SK-N-SH (cell line): ENCODE data around the gene CAPS. TPM values are rescaled to one million over a fixed set of nuclear protein-coding genes. Genes with fewer than 3 reads are reported as not detected.

ENCODE experiments used
- CTCF ChIA-PET: fragments of 300-600, 350-600 bp; formaldehyde crosslinking; extraction: SDS; loops from one replicate; lab custom pipeline; 2021; lab: Yijun Ruan, JAX
- POLR2A ChIA-PET: fragments of 350-600 bp; sonication (Branson Sonifier 250); formaldehyde crosslinking; extraction: SDS; loops from one replicate; lab custom pipeline; 2020; ENCODE audit warnings: antibody characterized with exemption, inconsistent platforms; lab: Yijun Ruan, JAX
- DNase-seq: peaks from one replicate; pipeline ENCODE4 v3.0.0; 2012
- H2AFZ ChIP-seq: fragments of 200-600 bp; sonication (generic); 2 replicates; pipeline ENCODE4 v1.8.1; 2016; ENCODE audit warnings: antibody characterized with exemption, mild to moderate bottlenecking, low read depth
- H3F3A ChIP-seq: fragments of 200-600 bp; sonication (generic); replicated peaks from 2 replicates; pipeline ENCODE3; 2016; ENCODE audit warnings: antibody characterized with exemption, mild to moderate bottlenecking; ENCODE audit not compliant: insufficient read depth
- H3K27ac ChIP-seq, 2 experiments: fragments of 200-500 bp in 1 of 2; fragments of 200-600 bp in 1 of 2; sonication (Bioruptor generic) in 1 of 2; sonication (generic), shearing (Covaris generic) in 1 of 2; 2 replicates each; pipeline versions ENCODE4 v1.5.1 to v1.6.1; 2014 to 2016; ENCODE audit warnings: low read depth in 2 of 2, inconsistent platforms in 1 of 2, low read length in 1 of 2, mild to moderate bottlenecking in 1 of 2, mixed read lengths in 1 of 2
- H3K27me3 ChIP-seq: fragments of 200-600 bp; sonication (generic), shearing (Covaris generic); 2 replicates; pipeline ENCODE4 v1.6.1; 2016; ENCODE audit warnings: mixed run types; ENCODE audit not compliant: insufficient read depth
- H3K36me3 ChIP-seq, 2 experiments: fragments of 200-500 bp in 1 of 2; fragments of 200-600 bp in 1 of 2; sonication (Bioruptor generic) in 1 of 2; sonication (generic) in 1 of 2; replicated peaks in 1 of 2; 2 replicates each; pipeline versions ENCODE3 to v1.5.1; 2014 to 2016; ENCODE audit warnings: low read length in 1 of 2, mild to moderate bottlenecking in 1 of 2; ENCODE audit not compliant: insufficient read depth in 2 of 2, control insufficient read depth in 1 of 2
- H3K4me1 ChIP-seq, 2 experiments: fragments of 200-500 bp in 1 of 2; fragments of 200-600 bp in 1 of 2; sonication (Bioruptor generic) in 1 of 2; sonication (generic), shearing (Covaris generic) in 1 of 2; 2 replicates each; pipeline versions ENCODE4 v1.5.1 to v1.6.1; 2014 to 2016; ENCODE audit warnings: low read depth in 1 of 2, low read length in 1 of 2, mixed run types in 1 of 2; ENCODE audit not compliant: insufficient read depth in 2 of 2, control insufficient read depth in 1 of 2
- H3K4me2 ChIP-seq: fragments of 200-600 bp; sonication (generic), shearing (Covaris generic); 2 replicates; pipeline ENCODE4 v1.6.1; 2017; ENCODE audit warnings: mixed run types
- H3K4me3 ChIP-seq, 2 experiments: fragments of 200-500 bp in 1 of 2; fragments of 200-600 bp in 1 of 2; sonication (Bioruptor generic) in 1 of 2; sonication (generic), shearing (Covaris generic) in 1 of 2; 2 replicates each; pipeline versions ENCODE4 v1.5.1 to v1.8.1; 2014 to 2016; ENCODE audit warnings: low read depth in 2 of 2, inconsistent platforms in 1 of 2, low read length in 1 of 2, mild to moderate bottlenecking in 1 of 2, mixed read lengths in 1 of 2, moderate library complexity in 1 of 2
- H3K79me2 ChIP-seq: fragments of 200-600 bp; sonication (generic); 2 replicates; pipeline ENCODE4 v1.8.1; 2017; ENCODE audit warnings: mild to moderate bottlenecking; ENCODE audit not compliant: insufficient read depth
- H3K9ac ChIP-seq: fragments of 200-600 bp; sonication (generic); 2 replicates; pipeline ENCODE4 v1.6.1; 2017; ENCODE audit warnings: mixed run types
- H3K9me2 ChIP-seq: fragments of 200-600 bp; sonication (generic); 2 replicates; pipeline ENCODE4 v1.6.1; 2017; ENCODE audit warnings: mixed run types
- H3K9me3 ChIP-seq: fragments of 200-600 bp; sonication (generic); 2 replicates; pipeline ENCODE4 v1.6.1; 2017; ENCODE audit warnings: mixed run types, mild to moderate bottlenecking, moderate library complexity
- H4K20me1 ChIP-seq: fragments of 200-600 bp; sonication (generic); 2 replicates; pipeline ENCODE4 v1.6.1; 2017; ENCODE audit warnings: mild to moderate bottlenecking, mixed run types; ENCODE audit not compliant: insufficient read depth
- ELF1 ChIP-seq: IDR thresholded peaks from 2 replicates; pipeline ENCODE4 v1.4.0; 2012
- EP300 ChIP-seq, 2 experiments: IDR thresholded peaks; 2 replicates each; pipeline versions ENCODE4 v1.4.0 to v1.6.1; 2012; ENCODE audit warnings: borderline replicate concordance in 1 of 2, low read depth in 1 of 2, low read length in 1 of 2
- EZH2phosphoT487 ChIP-seq: fragments of 200-600 bp; sonication (generic); IDR thresholded peaks from 2 replicates; pipeline ENCODE4 v1.6.1; 2017; ENCODE audit warnings: low read depth, mixed run types, mild to moderate bottlenecking, antibody characterized with exemption, moderate library complexity, borderline replicate concordance
- FOSL2 ChIP-seq: IDR thresholded peaks from 2 replicates; pipeline ENCODE4 v1.4.0; 2012; ENCODE audit warnings: low read depth, mild to moderate bottlenecking, moderate library complexity, borderline replicate concordance
- FOXJ3 ChIP-seq: sonication (generic); formaldehyde crosslinking; IDR thresholded peaks from 2 replicates; pipeline ENCODE4 v1.5.1; 2020; ENCODE audit warnings: mild to moderate bottlenecking, missing genetic modification reagents
- FOXM1 ChIP-seq: IDR thresholded peaks from 2 replicates; pipeline ENCODE4 v1.4.0; 2012; ENCODE audit warnings: low read depth, mild to moderate bottlenecking
- GABPA ChIP-seq: IDR thresholded peaks from 2 replicates; pipeline ENCODE4 v1.4.0; 2012; ENCODE audit warnings: low read depth, mild to moderate bottlenecking
- GATA2 ChIP-seq: sonication (generic); formaldehyde crosslinking; IDR thresholded peaks from 2 replicates; pipeline ENCODE4 v1.5.0; 2020; ENCODE audit warnings: mild to moderate bottlenecking, missing genetic modification reagents
- JUND ChIP-seq: IDR thresholded peaks from 2 replicates; pipeline ENCODE4 v1.4.0; 2012
- MEF2A ChIP-seq: IDR thresholded peaks from 2 replicates; pipeline ENCODE4 v1.4.0; 2012; ENCODE audit warnings: low read depth, borderline replicate concordance
- MXI1 ChIP-seq: IDR thresholded peaks from 2 replicates; pipeline ENCODE4 v1.6.1; 2012; ENCODE audit warnings: mild to moderate bottlenecking, low read depth, low read length, improper control_type of control experiment
- NFIC ChIP-seq: IDR thresholded peaks from 2 replicates; pipeline ENCODE4 v1.4.0; 2012; ENCODE audit warnings: borderline replicate concordance
- NRF1 ChIP-seq: IDR thresholded peaks from 2 replicates; pipeline ENCODE4 v1.6.1; 2012; ENCODE audit warnings: low read depth, mild to moderate bottlenecking, low read length
- POLR2AphosphoS5 ChIP-seq: IDR thresholded peaks from 2 replicates; pipeline ENCODE4 v1.6.1; 2012; ENCODE audit warnings: low read depth, low read length
- RAD21 ChIP-seq: IDR thresholded peaks from 2 replicates; pipeline ENCODE4 v1.6.1; 2012; ENCODE audit warnings: mild to moderate bottlenecking, low read length
- RCOR1 ChIP-seq: fragments of 150-350 bp; IDR thresholded peaks from 2 replicates; pipeline ENCODE4 v1.6.1; 2017; ENCODE audit warnings: antibody characterized with exemption, low read length
- REST ChIP-seq: IDR thresholded peaks from 2 replicates; pipeline ENCODE4 v1.6.1; 2012; ENCODE audit warnings: mild to moderate bottlenecking, low read depth, low read length, moderate library complexity
- RFX5 ChIP-seq: IDR thresholded peaks from 2 replicates; pipeline ENCODE4 v1.6.1; 2012; ENCODE audit warnings: mild to moderate bottlenecking, improper control_type of control experiment, low read length
- SIN3A ChIP-seq: IDR thresholded peaks from 2 replicates; pipeline ENCODE4 v1.6.1; 2012; ENCODE audit warnings: low read depth, mild to moderate bottlenecking, low read length, moderate library complexity, borderline replicate concordance
- SMC3 ChIP-seq: IDR thresholded peaks from 2 replicates; pipeline ENCODE4 v1.6.1; 2012; ENCODE audit warnings: low read depth, low read length, improper control_type of control experiment
- TAF1 ChIP-seq: IDR thresholded peaks from 2 replicates; pipeline ENCODE4 v1.6.1; 2012; ENCODE audit warnings: low read depth, mild to moderate bottlenecking, low read length, moderate library complexity, borderline replicate concordance
- TEAD4 ChIP-seq: IDR thresholded peaks from 2 replicates; pipeline ENCODE4 v1.4.0; 2012; ENCODE audit warnings: mild to moderate bottlenecking, borderline replicate concordance; ENCODE audit not compliant: insufficient read depth
- USF1 ChIP-seq: IDR thresholded peaks from 2 replicates; pipeline ENCODE4 v1.4.0; 2012; ENCODE audit warnings: low read depth, borderline replicate concordance
- YY1 ChIP-seq: IDR thresholded peaks from 2 replicates; pipeline ENCODE4 v1.4.0; 2012; ENCODE audit warnings: low read depth, mild to moderate bottlenecking
- WGBS: methylation state at CpG from one replicate; pipeline ENCODE4 v1.1.6; 2017; ENCODE audit warnings: low lambda C conversion rate; 5-methylcytosine and 5-hydroxymethylcytosine counted together
- polyA plus RNA-seq, 3 experiments: library from polyadenylated mRNA; depleted of rRNA; stranded (reverse); fragments of >200 nt; gene quantifications; 2 replicates each; pipeline ENCODE4 v1.2.3, GENCODE V29; 2012
- TF ChIP-seq, protein P1 (sequence below): IDR thresholded peaks from 2 replicates; pipeline ENCODE4; 2012
- TF ChIP-seq, protein P2 (sequence below): fragments of 150-350 bp; IDR thresholded peaks from 2 replicates; pipeline ENCODE4 v1.6.1; 2017; ENCODE audit warnings: antibody characterized with exemption, low read length, low read depth, borderline replicate concordance

The CAPS gene
- polyA plus RNA-seq, 1 of the 3 experiments (the other 2 are of a cell fraction) = 13.4 TPM

DNA sequence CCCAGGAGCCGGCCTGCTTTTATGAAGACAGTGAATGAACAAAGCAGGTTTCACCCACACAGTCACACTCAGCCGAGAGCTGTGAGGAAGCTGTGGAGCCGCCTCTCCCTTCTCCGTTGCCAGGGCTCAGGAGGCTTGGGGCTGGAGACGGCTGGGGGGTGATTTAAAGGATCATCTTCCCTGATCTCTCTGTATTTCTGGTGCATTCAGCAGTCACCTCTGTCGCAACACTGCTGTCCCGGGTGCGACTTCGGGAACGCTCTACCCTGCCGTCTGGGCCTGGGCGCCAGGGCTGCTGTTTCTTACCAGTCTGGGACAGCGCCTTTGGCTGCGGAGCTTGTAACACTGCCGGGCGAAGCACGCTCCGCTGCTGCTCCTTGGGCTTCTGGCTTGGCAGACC, 18.1 kb downstream of the CAPS start:
- POLR2A ChIA-PET = no interaction called here
- WGBS = 97% methylated on average over 12 of the region's 18 CpGs

DNA sequence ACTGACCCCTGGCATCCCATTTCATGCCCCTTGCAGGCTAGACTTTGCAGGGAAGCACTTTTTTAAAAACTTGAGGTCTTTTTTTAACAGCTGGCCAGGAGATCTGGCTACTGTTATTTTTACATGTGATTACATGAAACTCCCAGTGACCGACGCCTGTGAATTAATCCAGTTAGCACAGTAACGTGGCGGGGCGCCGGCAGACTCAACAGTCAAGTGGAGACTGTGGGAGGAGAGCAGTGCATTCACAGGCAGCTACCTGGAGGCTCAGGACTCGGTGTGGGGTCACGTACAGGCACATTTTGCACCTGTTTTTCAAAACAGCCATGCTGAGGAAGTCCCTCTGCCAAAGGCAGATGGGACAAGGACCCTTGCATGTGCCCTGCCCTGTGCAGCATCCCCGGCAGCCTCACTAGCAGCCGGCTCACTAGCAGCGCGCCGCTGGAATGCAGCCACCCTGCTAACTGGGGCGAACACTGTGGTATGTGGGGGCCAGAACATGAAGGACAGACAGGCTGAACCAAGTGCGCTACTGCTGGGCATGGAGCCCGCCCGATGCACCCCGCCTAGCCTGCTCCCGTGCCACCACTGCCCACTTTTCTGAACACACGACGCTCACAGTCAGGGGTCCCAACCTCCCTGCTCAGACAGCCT, 18.7 kb downstream of the CAPS start:
- H3K9ac ChIP-seq = no peak overlapping the region
- H3K4me1 ChIP-seq = peaks cover 13 to 78% of the 10 kb centered on the region in 2 experiments
- no peak for DNase-seq
- no peak overlapping the region for H3K4me2 ChIP-seq
- POLR2A ChIA-PET = no interaction called here
- no peaks in the 10 kb centered on the region for H3K9me2 ChIP-seq
- H3K4me3 ChIP-seq = no peak overlapping the region
- H3K27ac ChIP-seq = peak overlapping the region in 1 of 2 experiments; percentile 94; a peak in 1 of 4 replicates
- peaks cover 17% of the 10 kb centered on the region; the same call in 1 of the 2 replicates for H3K79me2 ChIP-seq
- H3K36me3 ChIP-seq = peaks cover 15 to 51% of the 10 kb centered on the region in 2 experiments
- H2AFZ ChIP-seq = no peak overlapping the region
- CTCF ChIA-PET = interaction anchor here (0.7 to 3.2 kb wide), 4 partner anchors 8 to 129 kb away, joined by 3 to 10 read pairs (median 3); no protein-coding TSS in a partner anchor
- no peaks in the 10 kb centered on the region for H3F3A ChIP-seq
- 97% methylated on average over 20 of the region's 21 CpGs for WGBS
- H3K27me3 ChIP-seq = no peaks in the 10 kb centered on the region
- H4K20me1 ChIP-seq = peaks cover 23% of the 10 kb centered on the region; the same call in 1 of the 2 replicates
- H3K9me3 ChIP-seq = no peaks in the 10 kb centered on the region
- TF ChIP-seq YY1 (no peak), TEAD4 (no peak), JUND (no peak), SIN3A (no peak), ELF1 (no peak), GABPA (no peak), POLR2AphosphoS5 (no peak), NRF1 (no peak), FOSL2 (no peak), REST (no peak)
- TF ChIP-seq, protein P1, sequence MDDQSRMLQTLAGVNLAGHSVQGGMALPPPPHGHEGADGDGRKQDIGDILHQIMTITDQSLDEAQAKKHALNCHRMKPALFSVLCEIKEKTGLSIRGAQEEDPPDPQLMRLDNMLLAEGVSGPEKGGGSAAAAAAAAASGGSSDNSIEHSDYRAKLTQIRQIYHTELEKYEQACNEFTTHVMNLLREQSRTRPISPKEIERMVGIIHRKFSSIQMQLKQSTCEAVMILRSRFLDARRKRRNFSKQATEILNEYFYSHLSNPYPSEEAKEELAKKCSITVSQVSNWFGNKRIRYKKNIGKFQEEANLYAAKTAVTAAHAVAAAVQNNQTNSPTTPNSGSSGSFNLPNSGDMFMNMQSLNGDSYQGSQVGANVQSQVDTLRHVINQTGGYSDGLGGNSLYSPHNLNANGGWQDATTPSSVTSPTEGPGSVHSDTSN = no peak

More for the DNA sequence above, 18.1 kb downstream of the CAPS start:
- no peaks in the 10 kb centered on the region for H3K9me2 ChIP-seq
- no peak overlapping the region for H2AFZ ChIP-seq
- H3K9me3 ChIP-seq = no peaks in the 10 kb centered on the region
- H4K20me1 ChIP-seq = peaks cover 23% of the 10 kb centered on the region; the same call in 1 of the 2 replicates
- peak overlapping the region in 1 of 2 experiments; percentile 67; a peak in 1 of 4 replicates for H3K27ac ChIP-seq
- H3K27me3 ChIP-seq = no peaks in the 10 kb centered on the region
- CTCF ChIA-PET = interaction anchor here (0.7 to 3.2 kb wide), 4 partner anchors 9 to 128 kb away, joined by 3 to 10 read pairs (median 3); no protein-coding TSS in a partner anchor
- TF ChIP-seq GATA2 (CRISPR knock-in tag) (no peak), TEAD4 (no peak), TAF1 (no peak), FOXJ3 (CRISPR knock-in tag) (no peak), RFX5 (no peak), FOXM1 (no peak), MXI1 (no peak), MEF2A (no peak), EZH2phosphoT487 (no peak), FOSL2 (no peak), USF1 (no peak), POLR2AphosphoS5 (no peak), NFIC (no peak), SIN3A (no peak), EP300 (IDR thresholded peaks at IDR 0.05; ENCODE audit: borderline replicate concordance in 1 of 2, low read depth in 1 of 2, low read length in 1 of 2) (no peak), SMC3 (no peak), RAD21 (no peak), RCOR1 (no peak), GABPA (no peak)
- TF ChIP-seq, protein P2, sequence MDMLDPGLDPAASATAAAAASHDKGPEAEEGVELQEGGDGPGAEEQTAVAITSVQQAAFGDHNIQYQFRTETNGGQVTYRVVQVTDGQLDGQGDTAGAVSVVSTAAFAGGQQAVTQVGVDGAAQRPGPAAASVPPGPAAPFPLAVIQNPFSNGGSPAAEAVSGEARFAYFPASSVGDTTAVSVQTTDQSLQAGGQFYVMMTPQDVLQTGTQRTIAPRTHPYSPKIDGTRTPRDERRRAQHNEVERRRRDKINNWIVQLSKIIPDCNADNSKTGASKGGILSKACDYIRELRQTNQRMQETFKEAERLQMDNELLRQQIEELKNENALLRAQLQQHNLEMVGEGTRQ = no peak
- H3K4me1 ChIP-seq = peaks cover 13 to 78% of the 10 kb centered on the region in 2 experiments
- peaks cover 14% of the 10 kb centered on the region; the same call in 1 of the 2 replicates for H3K79me2 ChIP-seq
- DNase-seq = no peak
- no peak overlapping the region for H3K4me3 ChIP-seq
- H3K9ac ChIP-seq = no peak overlapping the region
- H3K4me2 ChIP-seq = no peak overlapping the region
- no peaks in the 10 kb centered on the region for H3F3A ChIP-seq
- H3K36me3 ChIP-seq = peaks cover 14 to 54% of the 10 kb centered on the region in 2 experiments
